Measurements from ENCODE around the gene ZNF888.
"Not testable (repeated sequence)": the region's sequence is repeated elsewhere in the genome, so short reads cannot be mapped to it uniquely, and the experiment has no call there.

The ZNF888 gene

GRCh38 chr19:52868031-52868430 lies 55.2 kb downstream of the ZNF888 start:
- DNase-seq: not testable (repeated sequence)

GRCh38 chr19:52857378-52858191 lies 65.6 kb downstream of the ZNF888 start, which contains the start of gene ZNF468:
Gene ZNF468, minus strand, starts transcription at chr19:52857619. Its CDS starts 3,347 bp downstream, at chr19:52854272.
- peak; percentile 72 for DNase-seq

GRCh38 chr19:52856540-52857377 lies 66.5 kb downstream of the ZNF888 start:
- DNase-seq: not testable (repeated sequence)

Data from NCI-H748 treated with DMSO at 0.1 percent for 48 hours (cell line).